HCT116 (cell line): ENCODE data around the gene ADAM8.

Experiments used
- EZH2 ChIP-seq: fragments of 200-600 bp; sonication (generic); IDR thresholded peaks from 2 replicates; pipeline ENCODE4 v1.6.1; 2017; ENCODE audit warnings: antibody characterized with exemption, mixed run types
- EZH2phosphoT487 ChIP-seq: fragments of 200-600 bp; IDR thresholded peaks from 2 replicates; pipeline ENCODE4 v1.6.1; 2018; ENCODE audit warnings: antibody characterized with exemption, borderline replicate concordance
- JUND ChIP-seq: IDR thresholded peaks from 2 replicates; pipeline ENCODE4 v1.6.1; 2012
- SIN3A ChIP-seq: IDR thresholded peaks from 2 replicates; pipeline ENCODE4 v1.6.1; 2012; ENCODE audit warnings: low read depth
- SP1 ChIP-seq: IDR thresholded peaks from 2 replicates; pipeline ENCODE4 v1.6.1; 2012; ENCODE audit warnings: low read depth
- SRF ChIP-seq: IDR thresholded peaks from 2 replicates; pipeline ENCODE4 v1.6.1; 2012; ENCODE audit warnings: low read depth
- ZNF274 ChIP-seq: fragments of 200-500 bp; sonication (Bioruptor generic); IDR thresholded peaks from 2 replicates; pipeline ENCODE4 v1.6.1; 2014; ENCODE audit warnings: mild to moderate bottlenecking, low read depth, low read length, inconsistent platforms
- TF ChIP-seq, protein P1 (sequence below), 3 experiments: fragments of 200-600 bp in 1 of 3; sonication (generic) in 1 of 3; IDR thresholded peaks in 2 of 3; conservative IDR thresholded peaks in 1 of 3; 2 replicates each; pipeline ENCODE4 v1.5.1; 2012 to 2017; ENCODE audit warnings: low read depth in 2 of 3, low read length in 2 of 3, antibody characterized with exemption in 1 of 3, borderline replicate concordance in 1 of 3, control low read depth in 1 of 3, mild to moderate bottlenecking in 1 of 3, mixed read lengths in 1 of 3, mixed run types in 1 of 3, moderate library complexity in 1 of 3; ENCODE audit not compliant: insufficient read depth in 1 of 3
- TF ChIP-seq, protein P2 (sequence below): IDR thresholded peaks from 2 replicates; pipeline ENCODE4 v1.6.1; 2012

DNA sequence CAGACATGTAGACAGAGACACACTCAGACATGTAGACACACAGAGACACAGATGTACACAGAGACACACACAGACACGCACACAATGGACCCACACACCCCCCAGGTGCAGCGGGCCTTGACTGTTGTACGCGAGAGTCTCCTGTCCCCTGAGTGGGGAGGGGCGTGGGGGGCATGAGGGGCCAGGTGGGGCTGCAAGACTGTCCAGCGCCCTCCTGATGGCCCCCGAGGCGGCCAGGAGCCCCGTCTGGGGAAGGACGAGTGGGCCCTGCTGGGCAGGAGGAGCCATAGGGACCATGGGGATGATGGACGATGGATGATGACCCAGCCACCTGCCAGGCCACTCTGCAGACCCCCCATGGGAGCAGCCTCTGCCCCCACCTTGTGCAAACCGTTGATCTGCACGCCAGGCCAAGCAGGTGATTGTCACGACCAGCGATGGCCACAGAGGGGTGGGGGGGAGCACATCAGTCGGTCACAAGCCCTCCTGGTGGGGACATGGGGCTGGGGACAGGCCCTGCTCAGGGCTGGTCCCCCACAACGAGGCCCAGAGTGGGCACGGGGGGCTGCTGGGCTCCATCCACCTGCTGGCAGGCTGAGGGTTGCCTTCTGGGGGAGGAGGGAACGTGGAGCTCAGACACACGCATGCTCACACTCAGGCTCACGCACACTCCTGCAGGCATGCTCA lies 27.4 kb downstream of the ADAM8 start:
- TF ChIP-seq, protein P1, sequence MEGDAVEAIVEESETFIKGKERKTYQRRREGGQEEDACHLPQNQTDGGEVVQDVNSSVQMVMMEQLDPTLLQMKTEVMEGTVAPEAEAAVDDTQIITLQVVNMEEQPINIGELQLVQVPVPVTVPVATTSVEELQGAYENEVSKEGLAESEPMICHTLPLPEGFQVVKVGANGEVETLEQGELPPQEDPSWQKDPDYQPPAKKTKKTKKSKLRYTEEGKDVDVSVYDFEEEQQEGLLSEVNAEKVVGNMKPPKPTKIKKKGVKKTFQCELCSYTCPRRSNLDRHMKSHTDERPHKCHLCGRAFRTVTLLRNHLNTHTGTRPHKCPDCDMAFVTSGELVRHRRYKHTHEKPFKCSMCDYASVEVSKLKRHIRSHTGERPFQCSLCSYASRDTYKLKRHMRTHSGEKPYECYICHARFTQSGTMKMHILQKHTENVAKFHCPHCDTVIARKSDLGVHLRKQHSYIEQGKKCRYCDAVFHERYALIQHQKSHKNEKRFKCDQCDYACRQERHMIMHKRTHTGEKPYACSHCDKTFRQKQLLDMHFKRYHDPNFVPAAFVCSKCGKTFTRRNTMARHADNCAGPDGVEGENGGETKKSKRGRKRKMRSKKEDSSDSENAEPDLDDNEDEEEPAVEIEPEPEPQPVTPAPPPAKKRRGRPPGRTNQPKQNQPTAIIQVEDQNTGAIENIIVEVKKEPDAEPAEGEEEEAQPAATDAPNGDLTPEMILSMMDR (IDR thresholded peaks at IDR 0.05 in 2 of 3, conservative IDR thresholded peaks at IDR 0.05 in 1 of 3; ENCODE audit: borderline replicate concordance in 1 of 3, insufficient read depth in 1 of 3, low read depth in 2 of 3, low read length in 2 of 3), result no peak
- TF ChIP-seq JUND (no peak), EZH2 (no peak), EZH2phosphoT487 (no peak), SRF (no peak), SP1 (no peak), ZNF274 (no peak), SIN3A (no peak)
- TF ChIP-seq, protein P2, sequence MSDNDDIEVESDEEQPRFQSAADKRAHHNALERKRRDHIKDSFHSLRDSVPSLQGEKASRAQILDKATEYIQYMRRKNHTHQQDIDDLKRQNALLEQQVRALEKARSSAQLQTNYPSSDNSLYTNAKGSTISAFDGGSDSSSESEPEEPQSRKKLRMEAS, result no peak
